HG02623 (cell line): ENCODE data around the gene C1QTNF6.

Experiments
- ATAC-seq: cut with Tn5 transposase; IDR thresholded peaks from one replicate; pipeline ENCODE4 v1.9.1; 2021; ENCODE audit warnings: moderate library complexity; ENCODE audit not compliant: unreplicated experiment

C1QTNF6 gene

GRCh38 chr22:37193629-37194191 is 5.7 kb upstream of the C1QTNF6 start:
- ATAC-seq = no peak

GRCh38 chr22:37192741-37193140 is 4.7 kb upstream of the C1QTNF6 start:
- no peak for ATAC-seq

GRCh38 chr22:37192204-37192603 is 4.2 kb upstream of the C1QTNF6 start:
- no peak for ATAC-seq

- ATAC-seq = no peak
Observed at GRCh38 chr22:37190262-37190780, 2.3 kb upstream of the C1QTNF6 start.

- ATAC-seq = no peak
Observed at GRCh38 chr22:37188901-37189466, 937 bp upstream of the C1QTNF6 start.

GRCh38 chr22:37187552-37187890 is 526 bp downstream of the C1QTNF6 start:
- ATAC-seq = no peak

- no peak for ATAC-seq
Observed at GRCh38 chr22:37186997-37187522, 987 bp downstream of the C1QTNF6 start.

- no peak for ATAC-seq
Observed at GRCh38 chr22:37186228-37186996, 1.6 kb downstream of the C1QTNF6 start.

GRCh38 chr22:37185646-37186227 is 2.3 kb downstream of the C1QTNF6 start:
- ATAC-seq = no peak

GRCh38 chr22:37184816-37185541 is 3.1 kb downstream of the C1QTNF6 start:
- no peak for ATAC-seq

- no peak for ATAC-seq
Observed at GRCh38 chr22:37184380-37184755, 3.7 kb downstream of the C1QTNF6 start.

- no peak for ATAC-seq
Observed at GRCh38 chr22:37183432-37184379, 4.3 kb downstream of the C1QTNF6 start.

- ATAC-seq = no peak
Observed at GRCh38 chr22:37182949-37183245, 5.2 kb downstream of the C1QTNF6 start.

- no peak for ATAC-seq
Observed at GRCh38 chr22:37182101-37182948, 5.7 kb downstream of the C1QTNF6 start.

GRCh38 chr22:37181681-37182080 is 6.4 kb downstream of the C1QTNF6 start:
- no peak for ATAC-seq

- ATAC-seq = no peak
Observed at GRCh38 chr22:37180531-37181231, 7.4 kb downstream of the C1QTNF6 start.

- ATAC-seq = no peak
Observed at GRCh38 chr22:37179622-37180420, 8.2 kb downstream of the C1QTNF6 start.

GRCh38 chr22:37179126-37179470 is 8.9 kb downstream of the C1QTNF6 start:
- ATAC-seq = no peak
